Activated B cell treated with CpG ODN at 0.5 μM for 24 hours (primary cell): Measurements from ENCODE around the gene TEKT5. TPM values are rescaled to one million over a fixed set of nuclear protein-coding genes. Genes with fewer than 3 reads are reported as not detected.

Experiments used
- ATAC-seq: fragments of 200-7000 bp; cut with Tn5 transposase; one replicate; pipeline ENCODE4 v1.10.0; 2021; ENCODE audit warnings: low read depth, mild to moderate bottlenecking, moderate library complexity
- CTCF ChIA-PET: fragments of 350-600 bp; sonication (Branson Sonifier 250); formaldehyde crosslinking; loops from one replicate; lab custom pipeline; 2021; ENCODE audit warnings: antibody characterized with exemption; lab: Charles Lee
- POLR2A ChIA-PET: fragments of 350-600 bp; sonication (Branson Sonifier 250); formaldehyde crosslinking; loops from one replicate; lab custom pipeline; 2021; ENCODE audit warnings: antibody characterized with exemption; lab: Charles Lee
- DNase-seq: peaks from one replicate; pipeline ENCODE4 v3.0.0; 2022
- H3K27ac Mint-ChIP-seq: one replicate; pipeline ENCODE4 v1.8.0; 2020; ENCODE audit warnings: mixed read lengths
- H3K27me3 Mint-ChIP-seq: one replicate; pipeline ENCODE4 v1.8.0; 2021; ENCODE audit warnings: mixed read lengths
- H3K36me3 Mint-ChIP-seq: one replicate; pipeline ENCODE4 v1.8.0; 2021; ENCODE audit warnings: low read depth, mixed read lengths
- H3K4me1 Mint-ChIP-seq: one replicate; pipeline ENCODE4 v1.8.0; 2021; ENCODE audit warnings: mixed read lengths
- H3K4me3 Mint-ChIP-seq: one replicate; pipeline ENCODE4 v1.8.0; 2020; ENCODE audit warnings: mild to moderate bottlenecking, mixed read lengths
- H3K9me3 Mint-ChIP-seq: one replicate; pipeline ENCODE4 v1.8.0; 2020; ENCODE audit warnings: mixed read lengths
- CTCF ChIP-seq: fragments of 200-600 bp; IDR thresholded peaks from one replicate; pipeline ENCODE4 v1.8.0; 2022; ENCODE audit warnings: antibody characterized with exemption, mild to moderate bottlenecking
- intact Hi-C: fragments of 100-400 bp; cut with micrococcal nuclease; formaldehyde crosslinking; loops from one replicate; pipeline ENCODE4 v1.15.1; 2024
- total RNA-seq: library from RNA; stranded (reverse); gene quantifications from 2 replicates; pipeline ENCODE4 v1.2.3, GENCODE V29; 2022

TEKT5 gene
- total RNA-seq, 1 donor from 2014 or later, result not detected

GRCh38 chr16:10646228-10646580 lies 48.5 kb downstream of the TEKT5 start:
- CTCF ChIA-PET, result no interaction called here
- no peak overlapping the region for H3K27ac Mint-ChIP-seq
- POLR2A ChIA-PET, result no interaction called here
- no peak for ATAC-seq
- H3K9me3 Mint-ChIP-seq, result no peaks in the 10 kb centered on the region
- no peak overlapping the region for H3K4me3 Mint-ChIP-seq
- DNase-seq, result no peak
- TF ChIP-seq CTCF, result no peak
- peaks cover 4% of the 10 kb centered on the region for H3K4me1 Mint-ChIP-seq
- no peaks in the 10 kb centered on the region for H3K36me3 Mint-ChIP-seq
- peaks cover 3% of the 10 kb centered on the region for H3K27me3 Mint-ChIP-seq
- intact Hi-C loops, result no loop called here

- H3K27me3 Mint-ChIP-seq, result peaks cover 4% of the 10 kb centered on the region
- TF ChIP-seq CTCF, result no peak
- DNase-seq, result no peak
- ChIA-PET POLR2A (no interaction called here), CTCF (no interaction called here)
- H3K36me3 Mint-ChIP-seq, result no peaks in the 10 kb centered on the region
- H3K27ac Mint-ChIP-seq, result no peak overlapping the region
- H3K4me1 Mint-ChIP-seq, result peaks cover 4% of the 10 kb centered on the region
- intact Hi-C loops, result no loop called here
- no peak for ATAC-seq
- H3K9me3 Mint-ChIP-seq, result peaks cover 5% of the 10 kb centered on the region
- no peak overlapping the region for H3K4me3 Mint-ChIP-seq
Observed at GRCh38 chr16:10644092-10644491, 50.6 kb downstream of the TEKT5 start.

GRCh38 chr16:10642964-10643363 lies 51.8 kb downstream of the TEKT5 start:
- TF ChIP-seq CTCF, result no peak
- H3K36me3 Mint-ChIP-seq, result no peaks in the 10 kb centered on the region
- H3K9me3 Mint-ChIP-seq, result peaks cover 5% of the 10 kb centered on the region
- DNase-seq (no peak), ATAC-seq (no peak)
- H3K27me3 Mint-ChIP-seq, result peaks cover 5% of the 10 kb centered on the region
- H3K4me1 Mint-ChIP-seq, result no peaks in the 10 kb centered on the region
- no peak overlapping the region for H3K4me3 Mint-ChIP-seq
- ChIA-PET POLR2A (no interaction called here), CTCF (no interaction called here)
- intact Hi-C loops, result no loop called here
- H3K27ac Mint-ChIP-seq, result no peak overlapping the region

- no peak overlapping the region for H3K4me3 Mint-ChIP-seq
- DNase-seq (no peak), ATAC-seq (no peak)
- H3K9me3 Mint-ChIP-seq, result peaks cover 5% of the 10 kb centered on the region
- TF ChIP-seq CTCF, result no peak
- intact Hi-C loops, result no loop called here
- peaks cover 5% of the 10 kb centered on the region for H3K27me3 Mint-ChIP-seq
- no peaks in the 10 kb centered on the region for H3K4me1 Mint-ChIP-seq
- CTCF ChIA-PET, result no interaction called here
- no peak overlapping the region for H3K27ac Mint-ChIP-seq
- POLR2A ChIA-PET, result no interaction called here
- no peaks in the 10 kb centered on the region for H3K36me3 Mint-ChIP-seq
Observed at GRCh38 chr16:10641953-10642949, 52.5 kb downstream of the TEKT5 start.

GRCh38 chr16:10641555-10641952 lies 53.2 kb downstream of the TEKT5 start:
- TF ChIP-seq CTCF, result no peak
- H3K36me3 Mint-ChIP-seq, result no peaks in the 10 kb centered on the region
- DNase-seq (no peak), ATAC-seq (no peak)
- H3K27me3 Mint-ChIP-seq, result peaks cover 5% of the 10 kb centered on the region
- intact Hi-C loops, result no loop called here
- ChIA-PET POLR2A (no interaction called here), CTCF (no interaction called here)
- no peaks in the 10 kb centered on the region for H3K4me1 Mint-ChIP-seq
- no peak overlapping the region for H3K27ac Mint-ChIP-seq
- no peak overlapping the region for H3K4me3 Mint-ChIP-seq
- peaks cover 5% of the 10 kb centered on the region for H3K9me3 Mint-ChIP-seq
